H1 (cell line): ENCODE measurements around the gene PKIB. TPM values are rescaled to one million over a fixed set of nuclear protein-coding genes. Genes with fewer than 3 reads are reported as not detected.

ENCODE experiments used
- CTCF ChIA-PET: fragments of 300-600 bp; sonication (Branson Sonifier 250); formaldehyde crosslinking; loops from one replicate; lab custom pipeline; 2021; ENCODE audit not compliant: partially characterized antibody; lab: Charles Lee
- POLR2A ChIA-PET: fragments of 300-600 bp; sonication (Branson Sonifier 250); formaldehyde crosslinking; loops from one replicate; lab custom pipeline; 2021; ENCODE audit warnings: inconsistent platforms; ENCODE audit not compliant: partially characterized antibody; lab: Charles Lee
- DNase-seq, 2 experiments: peaks; one replicate each; pipeline versions ENCODE4 v3.0.0 to v3.0.0-alpha.2; 2010 to 2022; ENCODE audit warnings: low spot score in 2 of 2, low read depth in 1 of 2, mixed read lengths in 1 of 2
- FAIRE-seq: peaks from 2 replicates; lab custom pipeline; 2011; peaks lifted over from hg19 to GRCh38; lab: Jason Lieb, UNC
- H2AFZ ChIP-seq: 2 replicates; pipeline ENCODE4 v1.8.1; 2012; ENCODE audit warnings: low read length, inconsistent platforms
- H2AK5ac ChIP-seq: 2 replicates; pipeline ENCODE4 v1.6.1; 2013; ENCODE audit warnings: low read depth, low read length
- H2BK120ac ChIP-seq: replicated peaks from 2 replicates; pipeline ENCODE3; 2013; ENCODE audit warnings: low read depth, low read length, inconsistent platforms
- H2BK12ac ChIP-seq: 2 replicates; pipeline ENCODE4 v1.6.1; 2013; ENCODE audit warnings: low read depth, low read length
- H2BK15ac ChIP-seq: 2 replicates; pipeline ENCODE4 v1.6.1; 2013; ENCODE audit warnings: low read length
- H2BK20ac ChIP-seq: 2 replicates; pipeline ENCODE4 v1.6.1; 2013; ENCODE audit warnings: low read length
- H2BK5ac ChIP-seq: 2 replicates; pipeline ENCODE4 v1.6.1; 2013; ENCODE audit warnings: low read depth, low read length
- H3K14ac ChIP-seq: 2 replicates; pipeline ENCODE4 v1.6.1; 2013; ENCODE audit warnings: inconsistent platforms; ENCODE audit not compliant: insufficient read length
- H3K18ac ChIP-seq: 2 replicates; pipeline ENCODE4 v1.6.1; 2013; ENCODE audit warnings: low read length; ENCODE audit errors: extremely low read depth
- H3K23ac ChIP-seq: 2 replicates; pipeline ENCODE4 v1.6.1; 2013; ENCODE audit warnings: inconsistent platforms; ENCODE audit not compliant: insufficient read length
- H3K23me2 ChIP-seq: 2 replicates; pipeline ENCODE4 v1.6.1; 2013; ENCODE audit warnings: low read depth, low read length
- H3K27ac ChIP-seq: 2 replicates; pipeline ENCODE4 v1.6.1; 2011; ENCODE audit warnings: low read depth, low read length, inconsistent platforms
- H3K27me3 ChIP-seq, 4 experiments: replicated peaks in 1 of 4; 1 replicate in 1 of 4; 2 replicates in 3 of 4; pipeline versions ENCODE4 v1.6.1 to v1.8.1; 2011 to 2013; ENCODE audit warnings: low read length in 3 of 4, mild to moderate bottlenecking in 3 of 4, inconsistent platforms in 2 of 4, mixed read lengths in 2 of 4, moderate library complexity in 1 of 4; ENCODE audit not compliant: control insufficient read depth in 3 of 4, insufficient read depth in 3 of 4; ENCODE audit errors: extremely low read depth in 1 of 4
- H3K36me3 ChIP-seq, 4 experiments: 2 replicates each; pipeline versions ENCODE4 v1.6.1 to v1.8.1; 2011 to 2013; ENCODE audit warnings: mild to moderate bottlenecking in 4 of 4, low read length in 3 of 4, moderate library complexity in 2 of 4, control low read depth in 1 of 4, inconsistent platforms in 1 of 4; ENCODE audit not compliant: insufficient read depth in 4 of 4, control insufficient read depth in 2 of 4
- H3K4ac ChIP-seq: replicated peaks from 2 replicates; pipeline ENCODE3; 2013; ENCODE audit warnings: low read length, low read depth, mixed read lengths, inconsistent platforms; ENCODE audit not compliant: insufficient read length
- H3K4me1 ChIP-seq, 4 experiments: replicated peaks in 1 of 4; 1 replicate in 1 of 4; 2 replicates in 3 of 4; pipeline versions ENCODE4 v1.6.1 to v1.8.1; 2011 to 2013; ENCODE audit warnings: low read length in 3 of 4, inconsistent platforms in 2 of 4, mixed read lengths in 1 of 4; ENCODE audit not compliant: insufficient read depth in 4 of 4, control insufficient read depth in 3 of 4
- H3K4me2 ChIP-seq, 2 experiments: 2 replicates each; pipeline versions ENCODE4 v1.6.1 to v1.8.1; 2011 to 2013; ENCODE audit warnings: low read depth in 2 of 2, low read length in 2 of 2, control low read depth in 1 of 2, inconsistent platforms in 1 of 2, mild to moderate bottlenecking in 1 of 2; ENCODE audit not compliant: insufficient read depth in 1 of 2
- H3K4me3 ChIP-seq, 4 experiments: fragments of 200-600, 300-600 bp in 1 of 4; sonication (generic), shearing (Covaris generic), sonication (Bioruptor Twin) in 1 of 4; 2 replicates each; pipeline versions ENCODE4 v1.5.1 to v1.8.1; 2011 to 2016; ENCODE audit warnings: low read length in 4 of 4, low read depth in 3 of 4, control low read depth in 2 of 4, inconsistent platforms in 2 of 4, mild to moderate bottlenecking in 2 of 4, mixed read lengths in 1 of 4, moderate library complexity in 1 of 4; ENCODE audit not compliant: insufficient read depth in 2 of 4; ENCODE audit errors: extremely low read depth in 1 of 4
- H3K56ac ChIP-seq: replicated peaks from 2 replicates; pipeline ENCODE3; 2013; ENCODE audit warnings: low read depth, mild to moderate bottlenecking, mixed read lengths, low read length, inconsistent platforms; ENCODE audit not compliant: insufficient read length
- H3K79me1 ChIP-seq: 2 replicates; pipeline ENCODE4 v1.6.1; 2013; ENCODE audit warnings: low read depth, low read length, control low read depth
- H3K79me2 ChIP-seq, 2 experiments: 2 replicates each; pipeline versions ENCODE4 v1.6.1 to v1.8.1; 2012 to 2013; ENCODE audit warnings: low read length in 2 of 2, mild to moderate bottlenecking in 2 of 2, inconsistent platforms in 1 of 2; ENCODE audit not compliant: insufficient read depth in 2 of 2, control insufficient read depth in 1 of 2
- H3K9ac ChIP-seq, 4 experiments: replicated peaks in 1 of 4; 1 replicate in 1 of 4; 2 replicates in 3 of 4; pipeline versions ENCODE4 v1.6.1 to v1.8.1; 2011 to 2013; ENCODE audit warnings: low read depth in 3 of 4, low read length in 3 of 4, control low read depth in 2 of 4, mild to moderate bottlenecking in 2 of 4, moderate library complexity in 2 of 4, inconsistent platforms in 1 of 4; ENCODE audit errors: extremely low read depth in 1 of 4
- H3K9me3 ChIP-seq, 2 experiments: 2 replicates each; pipeline versions ENCODE4 v1.6.1 to v1.8.1; 2012 to 2013; ENCODE audit warnings: mild to moderate bottlenecking in 2 of 2, moderate library complexity in 2 of 2, control low read depth in 1 of 2, inconsistent platforms in 1 of 2, low read depth in 1 of 2, low read length in 1 of 2, mixed read lengths in 1 of 2; ENCODE audit not compliant: insufficient read depth in 2 of 2
- H4K20me1 ChIP-seq, 2 experiments: replicated peaks in 1 of 2; 2 replicates each; pipeline versions ENCODE3 to v1.8.1; 2011 to 2013; ENCODE audit warnings: inconsistent platforms in 2 of 2, low read length in 2 of 2, mild to moderate bottlenecking in 1 of 2; ENCODE audit not compliant: insufficient read depth in 2 of 2, control insufficient read depth in 1 of 2
- H4K5ac ChIP-seq: 2 replicates; pipeline ENCODE4 v1.6.1; 2013; ENCODE audit warnings: low read length, low read depth, mixed read lengths, inconsistent platforms; ENCODE audit not compliant: insufficient read length
- H4K8ac ChIP-seq: 2 replicates; pipeline ENCODE4 v1.8.0; 2013; ENCODE audit warnings: mild to moderate bottlenecking, moderate library complexity, low read length, inconsistent platforms; ENCODE audit not compliant: insufficient read depth; ENCODE audit errors: extremely low read depth
- H4K91ac ChIP-seq: replicated peaks from 2 replicates; pipeline ENCODE3; 2013; ENCODE audit warnings: low read length, mixed read lengths, inconsistent platforms; ENCODE audit not compliant: insufficient read length
- ATF3 ChIP-seq: IDR thresholded peaks from 2 replicates; pipeline ENCODE4 v1.6.1; 2011; ENCODE audit warnings: low read depth, mild to moderate bottlenecking, low read length; ENCODE audit not compliant: insufficient read depth
- CEBPB ChIP-seq: IDR thresholded peaks from 2 replicates; pipeline ENCODE4 v1.6.1; 2012; ENCODE audit warnings: low read depth, low read length
- CHD1 ChIP-seq: IDR thresholded peaks from 2 replicates; pipeline ENCODE4 v1.6.1; 2012; ENCODE audit warnings: low read depth, low read length, improper control_type of control experiment
- EZH2 ChIP-seq: fragments of 200-600 bp; sonication (generic); IDR thresholded peaks from 2 replicates; pipeline ENCODE4 v1.7.1; 2012; ENCODE audit warnings: low read depth, mild to moderate bottlenecking, moderate library complexity, low read length, inconsistent platforms; ENCODE audit not compliant: severe bottlenecking
- GTF2F1 ChIP-seq: IDR thresholded peaks from 2 replicates; pipeline ENCODE4 v1.6.1; 2012; ENCODE audit warnings: low read depth, low read length, improper control_type of control experiment, borderline replicate concordance
- HDAC6 ChIP-seq: IDR thresholded peaks from one replicate; pipeline ENCODE4 v1.7.1; 2012; ENCODE audit warnings: low read depth, mild to moderate bottlenecking, inconsistent platforms, low read length, moderate library complexity
- JUN ChIP-seq: IDR thresholded peaks from 2 replicates; pipeline ENCODE4 v1.6.1; 2011; ENCODE audit warnings: low read depth, mild to moderate bottlenecking, improper control_type of control experiment, low read length
- JUND ChIP-seq: IDR thresholded peaks from 2 replicates; pipeline ENCODE4 v1.6.1; 2011; ENCODE audit warnings: mild to moderate bottlenecking, improper control_type of control experiment, low read length
- NRF1 ChIP-seq: IDR thresholded peaks from 2 replicates; pipeline ENCODE4 v1.6.1; 2011; ENCODE audit warnings: mild to moderate bottlenecking, low read depth, low read length, improper control_type of control experiment
- RNF2 ChIP-seq: fragments of 200-900, 300-1000 bp; sonication (generic); IDR thresholded peaks from 2 replicates; pipeline ENCODE4 v1.7.1; 2016; ENCODE audit warnings: borderline replicate concordance, low read depth, mild to moderate bottlenecking, antibody characterized with exemption, low read length; ENCODE audit not compliant: poor library complexity, severe bottlenecking; ENCODE audit errors: missing control alignments
- SP1 ChIP-seq: IDR thresholded peaks from 2 replicates; pipeline ENCODE4 v1.6.1; 2011; ENCODE audit warnings: low read depth, low read length
- SP2 ChIP-seq: IDR thresholded peaks from 2 replicates; pipeline ENCODE4 v1.6.1; 2012; ENCODE audit warnings: mild to moderate bottlenecking, low read length, inconsistent platforms
- WGBS, 2 experiments: shearing (Covaris generic) in 1 of 2; methylation state at CpG; one replicate each; pipeline versions ENCODE4 v1.1.6 to v1.1.7; 2013 to 2015; ENCODE audit warnings: low lambda C conversion rate in 2 of 2, mixed read lengths in 2 of 2, inconsistent platforms in 1 of 2, low coverage in 1 of 2, missing lambda C conversion rate in 1 of 2; ENCODE audit not compliant: insufficient replicate concordance in 2 of 2, insufficient coverage in 1 of 2, insufficient read length in 1 of 2; ENCODE audit errors: extremely low coverage in 1 of 2, missing lambda C conversion rate in 1 of 2; 5-methylcytosine and 5-hydroxymethylcytosine counted together
- polyA plus RNA-seq, 7 experiments: library from polyadenylated mRNA; depleted of rRNA in 3 of 7; stranded (reverse) in 5 of 7; unstranded in 2 of 7; fragments of >200 nt in 5 of 7; fragments of 200-250 nt in 2 of 7; gene quantifications; 1 replicate in 5 of 7; 2 replicates in 1 of 7; 4 replicates in 1 of 7; pipeline versions ENCODE4 v1.2.1 to v1.2.3, GENCODE V29; 2011 to 2013; ENCODE audit warnings: missing spikeins in 2 of 7, mixed read lengths in 2 of 7
- total RNA-seq: library from RNA; stranded (reverse); fragmentation: NEBNext Ultra II Directional; extraction: Animal tissue kit (Norgen Biotek cat#: 25700); gene quantifications from 2 replicates; pipeline ENCODE4 v1.2.1, GENCODE V29; 2021
- TF ChIP-seq, protein P1 (sequence below): IDR thresholded peaks from 2 replicates; pipeline ENCODE4 v1.6.1; 2012; ENCODE audit warnings: low read length, inconsistent platforms

Gene PKIB
- total and polyA plus RNA-seq, 2 of the 8 experiments (the other 6 are each of a cell fraction or from before 2014, with no cell fraction given), result 13.5 to 73.3 TPM

- POLR2A ChIA-PET, result interaction anchor here (0.8 kb wide), 1 partner anchor 10 kb away, joined by 3 read pairs; no protein-coding TSS in a partner anchor
- no peak for FAIRE-seq
- no peak for TF ChIP-seq GTF2F1
- TF ChIP-seq, protein P1, sequence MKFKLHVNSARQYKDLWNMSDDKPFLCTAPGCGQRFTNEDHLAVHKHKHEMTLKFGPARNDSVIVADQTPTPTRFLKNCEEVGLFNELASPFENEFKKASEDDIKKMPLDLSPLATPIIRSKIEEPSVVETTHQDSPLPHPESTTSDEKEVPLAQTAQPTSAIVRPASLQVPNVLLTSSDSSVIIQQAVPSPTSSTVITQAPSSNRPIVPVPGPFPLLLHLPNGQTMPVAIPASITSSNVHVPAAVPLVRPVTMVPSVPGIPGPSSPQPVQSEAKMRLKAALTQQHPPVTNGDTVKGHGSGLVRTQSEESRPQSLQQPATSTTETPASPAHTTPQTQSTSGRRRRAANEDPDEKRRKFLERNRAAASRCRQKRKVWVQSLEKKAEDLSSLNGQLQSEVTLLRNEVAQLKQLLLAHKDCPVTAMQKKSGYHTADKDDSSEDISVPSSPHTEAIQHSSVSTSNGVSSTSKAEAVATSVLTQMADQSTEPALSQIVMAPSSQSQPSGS, result no peak
- TF ChIP-seq CHD1, result no peak
- TF ChIP-seq NRF1, result no peak
- TF ChIP-seq ATF3, result no peak
- TF ChIP-seq CEBPB, result no peak
- TF ChIP-seq SP1, result no peak
- no peak for TF ChIP-seq JUN
- no peak for TF ChIP-seq JUND
- TF ChIP-seq SP2, result no peak
- no peak for TF ChIP-seq EZH2
- TF ChIP-seq RNF2, result no peak
- no peak for TF ChIP-seq HDAC6
Measured at GRCh38 chr6:122589115-122589514, 21.1 kb upstream of the PKIB start.

More at GRCh38 chr6:122589115-122589514, 21.1 kb upstream of the PKIB start:
- H3K9ac ChIP-seq, result no peak overlapping the region
- no peak for DNase-seq
- 92 to 100% methylated on average over 1 of the region's 1 CpG for WGBS, 2 experiments
- H3K4ac ChIP-seq, result no peak overlapping the region
- no peak overlapping the region for H3K23ac ChIP-seq
- peaks cover 0 to 21% (median 0%) of the 10 kb centered on the region in 4 experiments; a peak in 2 of 8 replicates for H3K36me3 ChIP-seq
- no peaks in the 10 kb centered on the region for H3K23me2 ChIP-seq
- H4K8ac ChIP-seq, result no peak overlapping the region
- no peaks in the 10 kb centered on the region for H3K27me3 ChIP-seq
- H2AK5ac ChIP-seq, result no peak overlapping the region
- H2AFZ ChIP-seq, result no peak overlapping the region
- H3K4me1 ChIP-seq, result no peaks in the 10 kb centered on the region
- no peak overlapping the region for H3K56ac ChIP-seq
- H2BK15ac ChIP-seq, result no peak overlapping the region
- CTCF ChIA-PET, result no interaction called here
- H3K27ac ChIP-seq, result no peak overlapping the region
- H4K5ac ChIP-seq, result no peak overlapping the region
- no peaks in the 10 kb centered on the region for H3K79me2 ChIP-seq
- no peak overlapping the region for H3K4me3 ChIP-seq
- H3K14ac ChIP-seq, result no peak overlapping the region
- no peak overlapping the region for H3K4me2 ChIP-seq
- H2BK20ac ChIP-seq, result no peak overlapping the region
- H3K79me1 ChIP-seq, result no peaks in the 10 kb centered on the region
- no peak overlapping the region for H2BK12ac ChIP-seq
- H3K9me3 ChIP-seq, result no peaks in the 10 kb centered on the region
- no peak overlapping the region for H4K91ac ChIP-seq
- no peaks in the 10 kb centered on the region for H4K20me1 ChIP-seq
- H2BK120ac ChIP-seq, result no peak overlapping the region
- H2BK5ac ChIP-seq, result no peak overlapping the region
- no peak overlapping the region for H3K18ac ChIP-seq
